ENCODE data around the gene LEAP2. TPM values are rescaled to one million over a fixed set of nuclear protein-coding genes. Genes with fewer than 3 reads are reported as not detected.
A peak's percentile ranks its signal among the peaks of the same experiment; 100 is the strongest.

Gene LEAP2
- total RNA-seq, 2 donors from 2014 or later, result 0.32 to 1.4 TPM

- no peaks in the 10 kb centered on the region for H3K27me3 ChIP-seq (replicated peaks; ENCODE audit: insufficient read depth)
- H3K27ac ChIP-seq, result peak overlapping the region in 1 of 2 donors; percentile 46
- TF ChIP-seq CTCF (IDR thresholded peaks at IDR 0.05), result no peak
- TF ChIP-seq POLR2AphosphoS5 (IDR thresholded peaks at IDR 0.05), result peak; percentile 28
- no peaks in the 10 kb centered on the region for H3K9me3 ChIP-seq
- no peak for DNase-seq (ENCODE audit: low spot score)
- intact Hi-C loops (cut with DNase I), result loop anchor here (10.0 kb wide), 2 partner anchors 228 to 302 kb away; partner anchors contain the start of gene HSPA4
- 52% methylated on average over 6 of the region's 6 CpGs for WGBS
- peaks cover 12% of the 10 kb centered on the region for H3K4me1 ChIP-seq (replicated peaks)
- H3K36me3 ChIP-seq, result no peaks in the 10 kb centered on the region
- no peak overlapping the region for H3K4me3 ChIP-seq
These were observed 46.9 kb upstream of the LEAP2 start for GRCh38 chr5:132826424-132827082.

GRCh38 chr5:132827943-132828673, 45.4 kb upstream of the LEAP2 start:
- intact Hi-C loops (cut with DNase I), result loop anchor here (10.0 kb wide), 2 partner anchors 227 to 303 kb away; partner anchors contain the start of gene HSPA4
- no peaks in the 10 kb centered on the region for H3K36me3 ChIP-seq
- no peak for DNase-seq (ENCODE audit: low spot score)
- TF ChIP-seq POLR2AphosphoS5 (IDR thresholded peaks at IDR 0.05), result no peak
- TF ChIP-seq CTCF (IDR thresholded peaks at IDR 0.05), result no peak
- TF ChIP-seq POLR2A (IDR thresholded peaks at IDR 0.05), result no peak
- H3K4me3 ChIP-seq, result no peak overlapping the region
- H3K27ac ChIP-seq, result peak overlapping the region in 1 of 2 donors; percentile 46
- H3K9me3 ChIP-seq, result no peaks in the 10 kb centered on the region
- no peaks in the 10 kb centered on the region for H3K27me3 ChIP-seq (replicated peaks; ENCODE audit: insufficient read depth)
- 84% methylated on average over 4 of the region's 4 CpGs for WGBS
- peaks cover 12% of the 10 kb centered on the region for H3K4me1 ChIP-seq (replicated peaks)

GRCh38 chr5:132828846-132829494, 44.5 kb upstream of the LEAP2 start:
- intact Hi-C loops (cut with DNase I), result loop anchor here (10.0 kb wide), 2 partner anchors 226 to 304 kb away; partner anchors contain the start of gene HSPA4
- peak overlapping the region; percentile 90 to 95 for H3K27ac ChIP-seq

GRCh38 chr5:132829742-132830435, 43.6 kb upstream of the LEAP2 start:
- intact Hi-C loops (cut with DNase I), result loop anchor here (2.0 to 10.0 kb wide), 4 partner anchors 37 to 305 kb away; partner anchors contain the start of genes GDF9, HSPA4 and UQCRQ
- H3K9me3 ChIP-seq, result no peaks in the 10 kb centered on the region
- WGBS, result 3% methylated on average over 45 of the region's 75 CpGs
- no peaks in the 10 kb centered on the region for H3K36me3 ChIP-seq
- TF ChIP-seq POLR2A (IDR thresholded peaks at IDR 0.05) (no peak), CTCF (IDR thresholded peaks at IDR 0.05) (peak; percentile 86 to 94 (median 90)), POLR2AphosphoS5 (IDR thresholded peaks at IDR 0.05) (peak; percentile 34)
- H3K4me1 ChIP-seq (replicated peaks), result peaks cover 12% of the 10 kb centered on the region
- peak; percentile 82 for DNase-seq (ENCODE audit: low spot score)
- H3K27ac ChIP-seq, result peak overlapping the region; percentile 90 to 95
- peak overlapping the region; percentile 55 to 74 for H3K4me3 ChIP-seq
- no peaks in the 10 kb centered on the region for H3K27me3 ChIP-seq (replicated peaks; ENCODE audit: insufficient read depth)

More at GRCh38 chr5:132828846-132829494, 44.5 kb upstream of the LEAP2 start:
- no peak for DNase-seq (ENCODE audit: low spot score)
- no peaks in the 10 kb centered on the region for H3K27me3 ChIP-seq (replicated peaks; ENCODE audit: insufficient read depth)
- H3K4me1 ChIP-seq (replicated peaks), result peaks cover 12% of the 10 kb centered on the region
- H3K36me3 ChIP-seq, result no peaks in the 10 kb centered on the region
- WGBS, result 53% methylated on average over 3 of the region's 4 CpGs
- no peaks in the 10 kb centered on the region for H3K9me3 ChIP-seq
- H3K4me3 ChIP-seq, result peak overlapping the region; percentile 55 to 74
- TF ChIP-seq CTCF (IDR thresholded peaks at IDR 0.05) (no peak), POLR2A (IDR thresholded peaks at IDR 0.05) (no peak), POLR2AphosphoS5 (IDR thresholded peaks at IDR 0.05) (no peak)

Data from prostate gland (tissue), 2 donors.